ENCODE measurements around the gene ZBTB7C.

The ZBTB7C gene

GRCh38 chr18:48045744-48046143, 363.4 kb downstream of the ZBTB7C start:
- DNase-seq (ENCODE audit: low read depth in 2 of 2, low spot score in 1 of 2) = no peak

GRCh38 chr18:48044944-48045343, 364.2 kb downstream of the ZBTB7C start:
- DNase-seq (ENCODE audit: low read depth in 2 of 2, low spot score in 1 of 2) = no peak

GRCh38 chr18:48043166-48043565, 366.0 kb downstream of the ZBTB7C start:
- no peak for DNase-seq (ENCODE audit: low read depth in 2 of 2, low spot score in 1 of 2)

- no peak for DNase-seq (ENCODE audit: low read depth in 2 of 2, low spot score in 1 of 2)
These were observed 366.8 kb downstream of the ZBTB7C start for GRCh38 chr18:48042431-48042830.

GRCh38 chr18:48040457-48041110, 368.6 kb downstream of the ZBTB7C start:
- DNase-seq (ENCODE audit: low read depth in 2 of 2, low spot score in 1 of 2) = no peak

GRCh38 chr18:48039769-48040215, 369.4 kb downstream of the ZBTB7C start:
- DNase-seq (ENCODE audit: low read depth in 2 of 2, low spot score in 1 of 2) = no peak

- no peak for DNase-seq (ENCODE audit: low read depth in 2 of 2, low spot score in 1 of 2)
These were observed 370.5 kb downstream of the ZBTB7C start for GRCh38 chr18:48038636-48039035.

GRCh38 chr18:48037481-48038271, 371.5 kb downstream of the ZBTB7C start:
- no peak for DNase-seq (ENCODE audit: low read depth in 2 of 2, low spot score in 1 of 2)

- DNase-seq (ENCODE audit: low read depth in 2 of 2, low spot score in 1 of 2) = no peak
These were observed 372.4 kb downstream of the ZBTB7C start for GRCh38 chr18:48036641-48037421.

GRCh38 chr18:48036226-48036625, 373.0 kb downstream of the ZBTB7C start:
- no peak for DNase-seq (ENCODE audit: low read depth in 2 of 2, low spot score in 1 of 2)

- no peak for DNase-seq (ENCODE audit: low read depth in 2 of 2, low spot score in 1 of 2)
These were observed 373.7 kb downstream of the ZBTB7C start for GRCh38 chr18:48035556-48035860.

GRCh38 chr18:48034651-48035555, 374.3 kb downstream of the ZBTB7C start:
- DNase-seq (ENCODE audit: low read depth in 2 of 2, low spot score in 1 of 2) = no peak

- DNase-seq (ENCODE audit: low read depth in 2 of 2, low spot score in 1 of 2) = no peak
These were observed 375.2 kb downstream of the ZBTB7C start for GRCh38 chr18:48033790-48034650.

GRCh38 chr18:48032876-48033789, 376.1 kb downstream of the ZBTB7C start:
- no peak for DNase-seq (ENCODE audit: low read depth in 2 of 2, low spot score in 1 of 2)

GRCh38 chr18:48031641-48032040, 377.5 kb downstream of the ZBTB7C start:
- no peak for DNase-seq (ENCODE audit: low read depth in 2 of 2, low spot score in 1 of 2)

- DNase-seq (ENCODE audit: low read depth in 2 of 2, low spot score in 1 of 2) = no peak
These were observed 378.3 kb downstream of the ZBTB7C start for GRCh38 chr18:48030616-48031480.

GRCh38 chr18:48029296-48029986, 379.7 kb downstream of the ZBTB7C start:
- no peak for DNase-seq (ENCODE audit: low read depth in 2 of 2, low spot score in 1 of 2)

Data from stimulated activated CD8-positive, alpha-beta memory T cell treated with anti-CD3 and anti-CD28 coated beads, Interleukin-4, amount 100 ng/mL, for 4 hours (primary cell).